ENCODE measurements around the gene JAM3. TPM values are rescaled to one million over a fixed set of nuclear protein-coding genes. Genes with fewer than 3 reads are reported as not detected.

JAM3 gene
- total and polyA plus RNA-seq, 10 of the 15 experiments (the other 5 are each of a cell fraction or from before 2014, with no cell fraction given), result 0.04 to 1.1 (median 0.32) TPM; not detected in 1

DNA sequence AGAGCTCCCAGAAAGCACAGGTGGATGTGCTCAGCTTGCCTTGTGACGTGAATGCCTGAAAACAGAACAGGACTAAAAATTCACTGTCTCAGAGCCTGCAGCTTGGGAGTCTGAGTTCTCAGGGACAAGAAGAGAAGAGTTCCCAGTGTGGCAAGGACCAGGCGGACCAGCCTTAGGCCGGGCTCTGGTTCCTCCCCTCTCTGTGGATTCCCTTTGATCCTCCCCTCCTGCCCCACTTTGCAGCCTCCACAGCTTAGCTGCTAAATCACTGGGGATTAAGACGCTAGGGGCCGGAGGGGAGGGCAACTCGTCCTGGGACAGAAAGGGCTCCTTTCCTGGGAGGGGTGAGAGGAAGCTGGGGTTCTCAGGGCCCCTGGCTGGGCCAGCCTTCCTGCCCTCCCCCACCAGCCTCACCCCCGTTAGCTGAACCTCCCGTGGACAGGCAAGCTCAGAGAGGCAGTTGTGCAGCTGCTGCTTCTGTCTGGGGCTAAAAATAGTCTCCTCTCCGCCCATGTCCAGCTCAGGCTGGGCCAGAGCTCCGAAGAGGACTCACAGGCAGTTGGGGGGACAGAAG is 29.9 kb upstream of the JAM3 start:
- H3K4me1 ChIP-seq (ENCODE audit: control insufficient read depth, insufficient read depth, low read length), result peaks cover 4% of the 10 kb centered on the region; the same call in 1 of the 2 replicates
- intact Hi-C loops (cut with micrococcal nuclease; ENCODE audit: unreplicated experiment), result no loop called here
- 35% methylated on average over 10 of the region's 10 CpGs for WGBS (ENCODE audit: insufficient coverage, insufficient replicate concordance, low lambda C conversion rate, missing lambda C conversion rate)

DNA sequence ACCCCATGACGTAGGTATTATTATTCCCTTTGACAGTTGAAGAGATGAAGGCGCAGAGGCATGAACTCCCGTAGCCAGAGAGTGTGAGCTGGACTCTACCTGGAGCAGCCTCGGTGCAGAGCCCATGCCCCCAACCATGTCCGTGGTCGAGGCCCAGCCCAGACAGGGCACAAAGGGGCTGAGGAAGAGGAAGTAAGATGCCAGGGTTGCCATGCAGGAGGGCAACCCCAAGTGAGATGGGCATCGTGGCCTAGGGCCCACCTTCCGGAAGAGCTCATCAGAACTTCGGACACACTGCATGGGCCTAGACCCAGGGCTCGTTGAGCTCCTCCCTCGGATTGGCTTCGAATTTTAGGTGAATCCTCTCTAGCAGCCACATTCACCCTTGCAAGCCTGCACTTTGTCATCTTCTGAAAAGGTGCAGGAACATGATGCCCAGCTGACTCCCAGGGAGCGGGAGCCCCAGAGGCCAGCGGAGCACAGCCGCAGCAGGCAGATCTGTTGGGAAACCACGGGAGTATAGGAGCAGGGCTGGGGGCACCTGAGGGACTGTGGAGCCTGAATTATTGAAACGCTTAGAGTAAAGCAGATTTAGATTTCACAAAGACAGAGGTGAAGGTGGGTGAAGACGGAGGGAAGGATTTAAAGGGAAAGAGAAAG is 29.0 kb upstream of the JAM3 start:
- ChIA-PET CTCF (interaction anchor here (0.6 to 4.0 kb wide), 3 partner anchors 10 to 22 kb away, joined by 3 to 15 read pairs (median 3); no protein-coding TSS in a partner anchor), SMC1A (ENCODE audit: uncharacterized antibody, unreplicated experiment) (no interaction called here), POLR2A (no interaction called here), RAD21 (ENCODE audit: unreplicated experiment) (interaction anchor here (1.2 kb wide), 1 partner anchor 11 kb away, joined by 5 read pairs; no protein-coding TSS in a partner anchor)
- H3K27ac ChIP-seq (ENCODE audit: control insufficient read depth, insufficient read depth), result no peak overlapping the region
- intact Hi-C loops (cut with micrococcal nuclease; ENCODE audit: unreplicated experiment), result no loop called here
- no peaks in the 10 kb centered on the region; a peak in 2 of 4 replicates for H3K27me3 ChIP-seq (replicated peaks in 1 of 2; ENCODE audit: control insufficient read depth in 2 of 2, insufficient read depth in 2 of 2, low read length in 1 of 2)
- no peak for TF ChIP-seq ZNF217 (IDR thresholded peaks at IDR 0.05)
- TF ChIP-seq WRNIP1 (IDR thresholded peaks at IDR 0.05; ENCODE audit: borderline replicate concordance, low read depth, low read length), result no peak
- TF ChIP-seq MYB (IDR thresholded peaks at IDR 0.05; ENCODE audit: borderline replicate concordance, low read depth, low read length), result no peak
- TF ChIP-seq EGR1 (IDR thresholded peaks at IDR 0.05; ENCODE audit: borderline replicate concordance in 1 of 2, low read depth in 2 of 2, low read length in 2 of 2), result no peak
- no peak for TF ChIP-seq BCL11A (IDR thresholded peaks at IDR 0.05; ENCODE audit: low read depth, low read length)
- TF ChIP-seq, protein P1, sequence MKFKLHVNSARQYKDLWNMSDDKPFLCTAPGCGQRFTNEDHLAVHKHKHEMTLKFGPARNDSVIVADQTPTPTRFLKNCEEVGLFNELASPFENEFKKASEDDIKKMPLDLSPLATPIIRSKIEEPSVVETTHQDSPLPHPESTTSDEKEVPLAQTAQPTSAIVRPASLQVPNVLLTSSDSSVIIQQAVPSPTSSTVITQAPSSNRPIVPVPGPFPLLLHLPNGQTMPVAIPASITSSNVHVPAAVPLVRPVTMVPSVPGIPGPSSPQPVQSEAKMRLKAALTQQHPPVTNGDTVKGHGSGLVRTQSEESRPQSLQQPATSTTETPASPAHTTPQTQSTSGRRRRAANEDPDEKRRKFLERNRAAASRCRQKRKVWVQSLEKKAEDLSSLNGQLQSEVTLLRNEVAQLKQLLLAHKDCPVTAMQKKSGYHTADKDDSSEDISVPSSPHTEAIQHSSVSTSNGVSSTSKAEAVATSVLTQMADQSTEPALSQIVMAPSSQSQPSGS (IDR thresholded peaks at IDR 0.05; ENCODE audit: low read length), result no peak
- TF ChIP-seq, protein P2, sequence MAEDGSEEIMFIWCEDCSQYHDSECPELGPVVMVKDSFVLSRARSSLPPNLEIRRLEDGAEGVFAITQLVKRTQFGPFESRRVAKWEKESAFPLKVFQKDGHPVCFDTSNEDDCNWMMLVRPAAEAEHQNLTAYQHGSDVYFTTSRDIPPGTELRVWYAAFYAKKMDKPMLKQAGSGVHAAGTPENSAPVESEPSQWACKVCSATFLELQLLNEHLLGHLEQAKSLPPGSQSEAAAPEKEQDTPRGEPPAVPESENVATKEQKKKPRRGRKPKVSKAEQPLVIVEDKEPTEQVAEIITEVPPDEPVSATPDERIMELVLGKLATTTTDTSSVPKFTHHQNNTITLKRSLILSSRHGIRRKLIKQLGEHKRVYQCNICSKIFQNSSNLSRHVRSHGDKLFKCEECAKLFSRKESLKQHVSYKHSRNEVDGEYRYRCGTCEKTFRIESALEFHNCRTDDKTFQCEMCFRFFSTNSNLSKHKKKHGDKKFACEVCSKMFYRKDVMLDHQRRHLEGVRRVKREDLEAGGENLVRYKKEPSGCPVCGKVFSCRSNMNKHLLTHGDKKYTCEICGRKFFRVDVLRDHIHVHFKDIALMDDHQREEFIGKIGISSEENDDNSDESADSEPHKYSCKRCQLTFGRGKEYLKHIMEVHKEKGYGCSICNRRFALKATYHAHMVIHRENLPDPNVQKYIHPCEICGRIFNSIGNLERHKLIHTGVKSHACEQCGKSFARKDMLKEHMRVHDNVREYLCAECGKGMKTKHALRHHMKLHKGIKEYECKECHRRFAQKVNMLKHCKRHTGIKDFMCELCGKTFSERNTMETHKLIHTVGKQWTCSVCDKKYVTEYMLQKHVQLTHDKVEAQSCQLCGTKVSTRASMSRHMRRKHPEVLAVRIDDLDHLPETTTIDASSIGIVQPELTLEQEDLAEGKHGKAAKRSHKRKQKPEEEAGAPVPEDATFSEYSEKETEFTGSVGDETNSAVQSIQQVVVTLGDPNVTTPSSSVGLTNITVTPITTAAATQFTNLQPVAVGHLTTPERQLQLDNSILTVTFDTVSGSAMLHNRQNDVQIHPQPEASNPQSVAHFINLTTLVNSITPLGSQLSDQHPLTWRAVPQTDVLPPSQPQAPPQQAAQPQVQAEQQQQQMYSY (CRISPR knock-in tag; IDR thresholded peaks at IDR 0.05), result no peak
- TF ChIP-seq KAT2A (conservative IDR thresholded peaks at IDR 0.05; ENCODE audit: control insufficient read depth, low read depth, low read length), result no peak
- no peak for TF ChIP-seq BHLHE40 (IDR thresholded peaks at IDR 0.05; ENCODE audit: borderline replicate concordance in 1 of 2, low read depth in 2 of 2, low read length in 1 of 2)
- no peaks in the 10 kb centered on the region for H3K79me2 ChIP-seq (ENCODE audit: control insufficient read depth, insufficient read depth, low read length)
- no peaks in the 10 kb centered on the region for H4K20me1 ChIP-seq (ENCODE audit: control insufficient read depth, insufficient read depth)
- H3K4me3 ChIP-seq, result no peak overlapping the region
- peaks cover 4% of the 10 kb centered on the region; the same call in 1 of the 2 replicates for H3K4me1 ChIP-seq (ENCODE audit: control insufficient read depth, insufficient read depth, low read length)
- DNase-seq (ENCODE audit: low read depth, low spot score), result no peak
- no peak overlapping the region for H3K9ac ChIP-seq (ENCODE audit: control insufficient read depth, insufficient read depth, low read length)
- no peak for ATAC-seq
- WGBS (ENCODE audit: insufficient coverage, insufficient replicate concordance, low lambda C conversion rate, missing lambda C conversion rate), result 26% methylated on average over 18 of the region's 18 CpGs
- H3K36me3 ChIP-seq (ENCODE audit: control insufficient read depth in 2 of 2, insufficient read depth in 2 of 2, low read length in 1 of 2), result no peaks in the 10 kb centered on the region
- no TSS peak for BruUV-seq (replicated peaks)
- in situ Hi-C loops (cut with MboI), result no loop called here
- FAIRE-seq, result no peak
- no peak overlapping the region for H2AFZ ChIP-seq (ENCODE audit: control insufficient read depth, low read depth, low read length)
- H3K9me3 ChIP-seq (replicated peaks; ENCODE audit: control insufficient read depth, insufficient read depth, low read length), result no peaks in the 10 kb centered on the region
- no peak overlapping the region for H3K4me2 ChIP-seq (ENCODE audit: control insufficient read depth, insufficient read depth)

More for the DNA sequence above, 29.9 kb upstream of the JAM3 start:
- Histone ChIP-seq H3K4me2 (ENCODE audit: control insufficient read depth, insufficient read depth) (no peak overlapping the region), H3K4me3 (no peak overlapping the region), H3K27ac (ENCODE audit: control insufficient read depth, insufficient read depth) (no peak overlapping the region), H3K27me3 (replicated peaks in 1 of 2; ENCODE audit: control insufficient read depth in 2 of 2, insufficient read depth in 2 of 2, low read length in 1 of 2) (no peaks in the 10 kb centered on the region; a peak in 2 of 4 replicates), H4K20me1 (ENCODE audit: control insufficient read depth, insufficient read depth) (no peaks in the 10 kb centered on the region), H3K9me3 (replicated peaks; ENCODE audit: control insufficient read depth, insufficient read depth, low read length) (no peaks in the 10 kb centered on the region), H3K36me3 (ENCODE audit: control insufficient read depth in 2 of 2, insufficient read depth in 2 of 2, low read length in 1 of 2) (no peaks in the 10 kb centered on the region), H3K79me2 (ENCODE audit: control insufficient read depth, insufficient read depth, low read length) (no peaks in the 10 kb centered on the region), H2AFZ (ENCODE audit: control insufficient read depth, low read depth, low read length) (no peak overlapping the region), H3K9ac (ENCODE audit: control insufficient read depth, insufficient read depth, low read length) (no peak overlapping the region)
- FAIRE-seq (no peak), DNase-seq (ENCODE audit: low read depth, low spot score) (no peak), ATAC-seq (no peak)
- RAD21 ChIA-PET (ENCODE audit: unreplicated experiment), result interaction anchor here (1.2 kb wide), 1 partner anchor 11 kb away, joined by 5 read pairs; no protein-coding TSS in a partner anchor
- SMC1A ChIA-PET (ENCODE audit: uncharacterized antibody, unreplicated experiment), result no interaction called here
- TF ChIP-seq SREBF2 (IDR thresholded peaks at IDR 0.05; ENCODE audit: low read length) (no peak), PAX5 (IDR thresholded peaks at IDR 0.05; ENCODE audit: borderline replicate concordance, low read depth, low read length) (no peak), ZNF274 (IDR thresholded peaks at IDR 0.05; ENCODE audit: insufficient read depth, insufficient read length) (no peak)
- in situ Hi-C loops (cut with MboI), result no loop called here
- POLR2A ChIA-PET, result no interaction called here
- CTCF ChIA-PET, result interaction anchor here (4.0 kb wide), 1 partner anchor 12 kb away, joined by 15 read pairs; no protein-coding TSS in a partner anchor
- no TSS peak for BruUV-seq (replicated peaks)

Measured in GM12878 (cell line).